Fibroblast of gingiva (primary cell): Measurements from ENCODE around the gene ARIH1.

Experiments used
- DNase-seq: peaks from one replicate; pipeline ENCODE4 v3.0.0-alpha.2; 2011; ENCODE audit warnings: low read depth

The ARIH1 gene

GRCh38 chr15:72540606-72541237, 66.6 kb downstream of the ARIH1 start:
- DNase-seq: no peak

- no peak for DNase-seq
These were observed 67.5 kb downstream of the ARIH1 start for GRCh38 chr15:72541674-72542073.

DNA sequence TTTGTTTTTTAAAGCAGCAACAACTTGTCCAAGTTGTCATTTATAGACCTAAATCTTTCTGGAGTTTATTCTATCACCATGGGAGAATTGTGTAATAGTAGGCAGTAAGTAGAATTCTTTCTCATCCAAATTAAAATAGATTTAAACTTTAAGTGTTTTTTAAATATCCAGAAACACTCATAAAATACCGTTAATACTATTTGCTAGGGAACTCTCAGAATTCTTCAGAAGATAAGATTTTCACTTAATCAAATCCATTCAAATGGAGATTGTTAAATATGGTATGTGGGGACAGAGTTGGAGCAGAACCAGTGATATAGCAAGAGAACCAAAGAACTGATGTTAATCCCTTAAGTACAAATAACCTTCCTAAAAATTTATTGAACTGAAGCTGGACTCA, 71.0 kb downstream of the ARIH1 start:
- no peak for DNase-seq

DNA sequence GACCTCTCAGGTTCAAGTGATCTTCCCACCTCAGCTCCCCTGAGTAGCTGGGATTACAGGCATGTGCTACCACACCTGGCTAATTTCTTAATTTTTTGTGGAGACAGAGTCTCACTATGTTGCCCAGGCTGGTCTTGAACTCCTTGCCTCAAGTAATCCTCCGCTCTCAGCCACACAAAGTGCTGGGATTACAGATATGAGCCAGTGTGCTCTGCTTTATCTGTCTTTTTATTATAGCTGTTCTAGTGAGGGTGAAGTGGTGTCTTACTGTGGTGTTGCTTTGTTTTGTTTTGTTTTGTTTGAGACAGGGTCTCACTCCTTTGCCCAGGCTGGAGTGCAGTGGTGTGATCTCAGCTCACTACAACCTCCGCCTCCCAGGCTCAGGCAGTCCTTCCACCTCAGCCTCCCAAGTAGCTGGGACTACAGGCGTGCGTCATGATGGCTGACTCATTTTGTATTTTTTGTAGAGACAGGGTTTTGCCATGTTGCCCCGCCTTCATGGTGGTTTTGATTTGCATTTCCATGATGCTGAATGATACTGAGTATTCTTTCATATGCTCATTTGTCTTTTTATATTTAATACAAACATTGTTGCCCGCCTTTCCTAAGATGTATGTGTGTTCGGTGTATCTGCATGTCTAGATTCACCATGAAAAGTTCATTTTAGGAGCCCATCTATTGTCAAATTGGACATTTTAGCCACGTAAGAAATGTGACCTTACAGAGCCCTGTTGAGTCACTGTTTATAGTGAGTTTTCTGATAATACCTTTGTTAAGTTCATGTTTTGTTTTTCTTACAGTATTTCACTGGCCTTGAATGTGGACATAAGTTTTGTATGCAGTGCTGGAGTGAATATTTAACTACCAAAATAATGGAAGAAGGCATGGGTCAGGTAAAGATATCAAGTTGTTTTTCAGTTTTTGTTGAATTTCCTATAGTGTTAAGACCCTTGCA, 80.6 kb downstream of the ARIH1 start:
- DNase-seq: peak; percentile 29

DNA sequence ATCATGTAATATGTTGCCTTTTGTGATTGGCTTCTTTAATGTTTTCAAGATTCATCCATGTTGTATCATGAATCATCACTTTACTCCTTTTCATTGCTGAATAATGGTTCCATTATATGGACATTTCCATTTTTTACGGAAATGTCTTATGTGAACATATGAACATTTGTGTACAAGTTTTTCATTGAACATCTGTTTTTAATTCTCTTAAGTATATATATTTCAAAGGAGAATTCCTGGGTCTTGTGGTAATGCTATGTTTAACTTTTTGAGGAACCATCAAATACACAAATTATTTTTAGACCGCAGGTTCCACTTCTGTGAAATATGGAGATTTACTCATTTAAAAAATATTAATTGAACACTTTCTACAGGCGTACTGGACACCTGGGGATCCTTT, 85.7 kb downstream of the ARIH1 start:
- DNase-seq: peak; percentile 26

DNA sequence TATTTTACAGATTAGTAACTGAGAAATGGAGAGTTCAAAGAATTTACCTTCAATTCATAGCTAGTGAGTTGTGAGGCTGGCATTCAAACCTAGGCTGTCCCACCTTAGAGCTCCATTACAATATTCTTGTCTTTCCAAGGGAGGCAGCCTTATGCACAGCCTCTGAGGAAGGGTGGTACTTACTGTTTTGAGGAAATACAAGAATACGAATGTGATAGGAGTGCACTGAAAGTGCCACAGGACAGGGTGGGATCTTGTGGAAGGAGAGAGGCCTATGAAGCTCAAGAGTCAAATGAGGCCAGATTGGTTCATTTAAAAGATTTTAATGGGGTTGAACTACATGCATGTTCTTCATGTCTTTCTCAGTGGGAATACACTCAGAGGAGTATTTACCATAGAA, 86.3 kb downstream of the ARIH1 start:
- no peak for DNase-seq

DNA sequence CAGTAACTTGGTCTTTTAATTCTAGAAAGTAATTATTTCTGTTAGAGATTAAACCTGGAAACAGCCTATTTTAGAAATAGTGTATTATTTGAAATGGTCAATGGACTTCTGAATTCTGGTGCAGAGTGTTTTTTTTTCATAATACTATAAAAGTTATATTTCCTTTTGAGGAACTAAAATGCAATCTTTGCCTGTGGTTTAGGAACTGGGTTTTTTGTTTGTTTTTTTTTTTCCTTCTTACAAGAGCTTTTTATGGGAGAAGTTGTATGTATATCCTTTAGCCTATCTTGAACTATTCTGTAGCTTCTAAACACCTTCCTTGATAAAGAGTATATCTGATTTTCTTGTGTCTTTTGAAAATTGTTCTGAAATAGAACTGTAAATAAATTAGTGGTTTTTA, 88.3 kb downstream of the ARIH1 start:
- no peak for DNase-seq

- peak; percentile 21 for DNase-seq
These were observed 88.7 kb downstream of the ARIH1 start for GRCh38 chr15:72562878-72563277.

DNA sequence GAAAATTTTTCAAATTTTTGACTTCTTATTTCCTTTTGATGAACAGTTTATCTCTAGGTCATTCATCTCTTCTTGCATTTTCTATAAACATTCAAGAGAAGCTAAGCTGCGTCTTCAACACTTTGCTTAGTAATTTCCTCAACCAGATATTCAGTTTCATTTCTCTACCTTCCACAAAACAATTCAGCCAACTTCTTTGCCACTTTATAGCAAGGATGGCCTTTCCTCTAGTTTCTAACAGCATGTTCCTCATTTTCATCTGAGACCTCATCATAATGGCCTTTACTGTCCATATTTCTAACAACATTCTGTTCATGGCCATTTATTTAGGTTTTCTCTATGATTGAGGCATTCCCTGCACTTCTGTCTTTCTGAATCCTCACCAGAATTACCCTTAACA, 90.0 kb downstream of the ARIH1 start:
- no peak for DNase-seq

DNA sequence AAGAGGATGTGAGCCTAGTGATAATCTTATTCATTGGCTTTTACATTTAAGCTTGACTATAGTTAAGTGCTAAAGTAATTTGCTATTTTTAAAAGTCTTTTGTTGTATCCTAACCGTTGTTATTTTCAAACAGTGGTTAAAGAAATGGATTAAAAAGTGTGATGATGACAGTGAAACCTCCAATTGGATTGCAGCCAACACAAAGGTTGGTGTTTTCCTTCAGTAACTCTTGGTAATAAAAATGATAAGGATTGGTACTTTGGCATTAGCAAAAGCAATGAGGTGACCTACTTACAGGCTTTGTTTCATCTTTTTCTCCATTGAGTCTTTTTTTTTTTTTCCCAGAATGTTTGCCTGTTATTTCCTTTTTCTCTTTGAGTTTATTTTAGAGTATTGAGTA, 92.8 kb downstream of the ARIH1 start:
- no peak for DNase-seq

- peak; percentile 32 for DNase-seq
These were observed 95.9 kb downstream of the ARIH1 start for GRCh38 chr15:72570059-72570458.

GRCh38 chr15:72579814-72580213, 105.7 kb downstream of the ARIH1 start:
- DNase-seq: no peak

GRCh38 chr15:72584006-72584405, 109.9 kb downstream of the ARIH1 start:
- DNase-seq: no peak

DNA sequence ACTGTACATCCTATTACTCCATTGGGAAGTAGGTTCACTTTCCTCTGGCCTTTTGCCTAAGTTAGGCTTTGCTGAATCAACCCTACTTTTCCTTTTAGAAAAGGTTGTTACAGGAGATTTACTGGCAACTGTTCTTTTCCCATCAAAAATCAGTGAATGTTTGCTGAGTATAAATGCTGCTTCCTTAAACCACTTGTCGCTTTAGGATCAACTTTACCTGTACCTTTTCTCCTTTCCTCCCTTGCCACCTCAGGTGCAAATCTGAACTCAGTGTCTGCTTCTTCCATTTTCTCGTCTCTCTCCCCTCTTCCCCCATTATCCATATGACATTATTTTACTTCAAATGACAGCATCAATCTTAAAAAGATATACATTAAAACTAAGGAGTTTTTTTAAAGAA, 110.9 kb downstream of the ARIH1 start:
- no peak for DNase-seq

DNA sequence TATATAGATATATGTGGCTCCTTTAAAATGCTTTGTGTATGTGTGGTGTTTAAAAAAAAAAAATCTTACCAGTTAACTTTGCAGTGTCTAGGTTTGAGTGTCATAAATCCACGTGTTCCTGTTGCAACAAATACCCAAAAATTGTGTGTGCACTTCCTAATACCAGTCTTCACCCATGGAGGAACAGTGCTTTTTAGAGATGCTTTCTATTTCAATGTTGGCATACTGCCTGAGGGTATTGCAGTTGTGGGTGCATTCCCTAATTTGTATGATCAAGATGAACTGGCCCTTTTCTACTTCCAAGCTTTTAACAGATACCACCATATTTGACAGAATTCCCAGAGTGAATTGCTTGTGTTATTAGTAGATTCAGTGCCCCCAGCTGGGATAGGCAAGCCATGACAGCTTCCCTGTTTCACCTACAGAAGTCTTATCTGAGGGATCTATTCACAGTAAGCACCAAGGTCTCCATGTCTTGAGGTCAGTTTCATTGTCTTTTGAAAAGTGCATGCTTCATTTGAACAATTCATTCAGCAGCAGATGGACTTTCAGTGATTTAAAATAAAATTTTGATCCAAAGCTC, 111.4 kb downstream of the ARIH1 start:
- peak; percentile 20 for DNase-seq

DNA sequence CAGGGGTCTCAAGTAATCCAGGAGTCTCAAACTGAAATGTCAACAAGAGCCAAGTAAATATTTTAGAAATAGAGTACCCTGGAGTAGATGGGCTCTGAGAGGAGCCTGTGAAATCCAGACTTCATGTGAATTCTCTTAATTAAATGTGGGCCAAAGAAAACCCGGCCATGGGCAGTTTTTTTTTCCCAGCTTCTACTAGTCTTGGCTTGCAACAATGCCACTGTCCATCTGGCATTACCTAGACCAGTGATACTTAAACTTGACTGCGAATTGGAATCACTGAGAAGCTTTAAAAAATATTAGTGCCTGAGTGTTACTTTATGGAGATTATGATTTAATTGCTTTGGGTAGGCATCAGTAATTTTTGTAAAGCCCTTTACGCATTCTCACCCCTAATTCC, 114.0 kb downstream of the ARIH1 start:
- DNase-seq: no peak

DNA sequence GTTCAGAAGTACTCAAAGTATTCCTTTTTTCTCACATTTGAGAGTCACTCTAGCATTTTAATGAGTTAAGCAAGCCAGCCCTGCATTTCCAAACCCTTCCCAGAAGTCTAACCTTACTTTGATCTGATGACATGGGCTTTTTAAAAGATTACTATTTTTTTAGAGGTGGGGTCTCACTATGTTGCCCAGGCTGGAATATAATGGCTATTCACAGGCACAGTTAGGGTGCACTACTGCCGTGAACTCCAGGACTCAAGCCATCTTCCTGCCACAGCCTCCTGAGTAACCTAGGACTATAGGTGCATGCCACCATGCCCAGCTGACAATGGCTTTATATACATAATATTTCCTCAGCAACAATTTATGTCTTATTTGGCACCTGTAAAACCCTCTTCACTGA, 116.3 kb downstream of the ARIH1 start:
- DNase-seq: no peak

- no peak for DNase-seq
These were observed 117.2 kb downstream of the ARIH1 start for GRCh38 chr15:72591361-72591760.

DNA sequence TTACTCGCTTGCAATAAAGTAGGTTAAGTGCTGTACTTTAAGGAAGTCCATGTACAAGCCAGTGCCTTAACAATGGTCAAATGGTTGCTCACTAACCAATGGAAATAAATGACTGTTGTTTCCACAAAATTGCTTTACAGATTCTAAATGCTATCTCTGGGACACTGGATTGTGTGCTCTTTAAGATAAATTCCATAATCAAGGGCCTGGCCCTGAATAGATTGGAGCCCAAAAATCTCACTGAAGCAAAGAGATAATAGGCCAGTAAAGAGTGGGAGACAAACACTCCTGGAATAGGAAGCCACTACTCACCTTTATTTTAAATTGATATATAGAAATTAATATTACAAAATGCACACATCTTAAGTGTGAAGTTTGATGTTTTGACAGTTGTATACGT, 118.0 kb downstream of the ARIH1 start:
- no peak for DNase-seq

DNA sequence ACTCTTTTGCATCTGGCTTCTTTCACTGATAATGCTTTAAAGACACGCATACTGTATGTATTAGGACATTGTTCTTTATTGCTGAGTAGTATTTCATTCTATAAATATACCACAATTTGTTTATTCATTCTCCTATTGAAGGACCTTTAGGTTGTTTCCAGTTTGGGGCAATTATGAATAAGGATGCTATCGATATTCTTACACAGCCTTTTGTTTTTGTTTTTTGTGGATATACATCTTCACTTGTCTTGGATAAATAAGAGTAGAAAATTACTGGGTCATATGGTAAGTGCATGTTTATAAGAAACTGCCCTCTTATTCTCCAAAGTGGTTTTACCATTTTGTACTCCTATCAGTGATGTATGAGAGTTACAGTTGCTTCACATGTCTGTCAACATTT, 118.5 kb downstream of the ARIH1 start:
- no peak for DNase-seq

DNA sequence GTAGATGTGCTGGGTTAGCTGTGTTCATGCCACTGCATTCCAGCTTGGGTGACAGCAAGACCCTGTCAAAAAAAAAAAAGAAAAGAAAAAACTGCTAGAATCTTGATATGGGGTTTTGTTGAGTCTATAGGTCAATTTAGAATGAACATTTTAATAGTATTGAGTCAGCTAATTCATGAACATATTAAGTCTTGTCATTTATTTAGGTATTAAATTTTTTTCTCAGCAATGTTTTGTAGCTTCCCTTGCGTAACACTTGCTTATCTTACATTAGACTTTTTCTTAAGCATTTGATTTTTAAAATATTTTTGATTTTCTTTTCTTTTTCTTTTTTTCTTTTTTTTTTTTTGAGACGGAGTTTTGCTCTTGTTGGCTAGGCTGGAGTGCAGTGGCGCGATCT, 119.7 kb downstream of the ARIH1 start:
- no peak for DNase-seq

- peak; percentile 48 for DNase-seq
These were observed 125.8 kb downstream of the ARIH1 start for GRCh38 chr15:72599855-72600464.

DNA sequence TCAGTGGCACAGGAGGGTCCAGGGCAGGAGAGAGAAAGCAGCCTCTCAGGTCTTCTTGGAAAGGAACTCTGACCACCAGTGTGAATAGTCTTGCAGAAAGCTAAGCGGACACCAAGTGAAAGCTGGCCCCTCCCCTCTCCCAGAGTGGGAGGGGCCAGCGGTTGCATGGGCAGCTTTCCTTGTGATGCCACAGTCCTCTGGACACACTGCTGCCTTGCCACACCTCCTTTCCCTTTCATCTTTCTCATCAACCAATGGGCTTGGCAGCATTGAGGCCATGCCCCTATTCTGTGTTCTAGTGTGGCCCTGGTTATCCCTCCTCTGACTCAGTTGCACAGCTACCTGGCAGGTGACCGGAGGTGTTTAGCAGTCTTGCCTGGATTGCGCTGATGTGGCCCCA, 130.7 kb downstream of the ARIH1 start:
- DNase-seq: no peak
